ENCODE data around the gene JPT1.

JPT1 gene

DNA sequence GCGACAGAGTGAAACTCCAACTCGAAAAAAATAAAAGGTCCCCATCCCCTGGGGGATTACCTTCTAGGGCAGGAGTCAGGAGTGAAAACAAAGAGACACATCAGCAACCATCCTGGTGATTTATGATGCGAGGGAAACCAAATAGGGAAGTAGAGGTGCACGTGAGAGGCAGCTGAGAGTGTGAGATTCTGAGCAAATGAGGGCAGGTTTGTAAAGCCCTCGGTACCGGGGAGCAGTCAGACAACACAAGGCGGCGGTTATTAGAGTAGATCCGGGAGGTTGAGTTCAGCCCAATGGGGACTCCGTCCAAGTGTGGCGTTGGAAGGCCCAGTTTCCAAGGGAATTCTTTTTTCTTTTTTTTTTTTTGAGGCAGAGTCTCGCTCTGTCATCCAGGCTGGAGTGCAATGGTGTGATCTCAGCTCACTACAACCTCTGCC, 51.9 kb downstream of the JPT1 start:
- no peak for DNase-seq

DNA sequence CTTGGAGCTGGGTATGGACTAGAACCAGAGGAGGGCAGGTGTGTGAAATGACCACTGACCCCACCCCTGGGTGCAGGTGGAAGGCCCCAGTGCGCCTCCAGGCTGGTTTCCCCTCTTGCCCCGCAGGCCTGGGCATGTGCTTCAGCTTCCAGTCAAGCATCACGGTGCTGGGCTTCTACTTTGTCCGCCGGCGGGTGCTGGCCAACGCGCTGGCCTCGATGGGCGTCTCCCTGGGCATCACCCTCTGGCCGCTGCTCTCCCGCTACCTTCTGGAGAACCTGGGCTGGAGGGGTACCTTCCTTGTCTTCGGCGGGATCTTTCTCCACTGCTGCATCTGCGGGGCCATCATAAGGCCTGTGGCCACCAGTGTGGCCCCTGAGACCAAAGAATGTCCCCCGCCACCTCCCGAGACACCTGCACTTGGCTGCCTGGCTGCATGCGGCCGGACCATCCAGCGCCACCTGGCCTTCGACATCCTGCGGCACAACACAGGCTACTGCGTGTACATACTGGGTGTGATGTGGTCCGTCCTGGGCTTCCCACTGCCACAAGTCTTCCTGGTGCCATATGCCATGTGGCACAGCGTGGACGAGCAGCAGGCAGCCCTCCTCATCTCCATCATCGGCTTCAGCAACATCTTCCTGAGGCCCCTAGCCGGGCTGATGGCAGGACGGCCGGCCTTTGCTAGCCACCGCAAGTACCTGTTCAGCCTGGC, 54.3 kb downstream of the JPT1 start:
- no peak for DNase-seq

DNA sequence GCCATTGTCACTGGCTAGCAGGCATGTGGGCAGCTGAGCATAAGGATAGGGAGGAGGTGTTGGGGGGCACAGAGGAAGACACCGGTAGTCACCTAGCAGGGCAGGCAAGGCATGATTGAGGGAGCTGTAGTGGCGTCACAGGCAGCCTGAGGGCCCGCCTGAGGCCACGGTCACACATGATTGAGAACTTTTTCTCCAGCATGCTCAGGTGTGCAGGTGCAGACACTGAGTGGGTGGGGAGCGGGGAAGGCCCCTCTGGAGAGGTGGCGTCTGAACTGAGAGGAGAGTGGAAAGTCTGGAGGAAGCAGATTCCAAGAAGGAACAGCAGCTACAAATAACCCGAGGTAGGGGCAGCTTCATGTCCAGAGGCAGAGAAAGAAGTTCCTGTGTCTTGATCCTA, 55.5 kb downstream of the JPT1 start:
- DNase-seq, result no peak

DNA sequence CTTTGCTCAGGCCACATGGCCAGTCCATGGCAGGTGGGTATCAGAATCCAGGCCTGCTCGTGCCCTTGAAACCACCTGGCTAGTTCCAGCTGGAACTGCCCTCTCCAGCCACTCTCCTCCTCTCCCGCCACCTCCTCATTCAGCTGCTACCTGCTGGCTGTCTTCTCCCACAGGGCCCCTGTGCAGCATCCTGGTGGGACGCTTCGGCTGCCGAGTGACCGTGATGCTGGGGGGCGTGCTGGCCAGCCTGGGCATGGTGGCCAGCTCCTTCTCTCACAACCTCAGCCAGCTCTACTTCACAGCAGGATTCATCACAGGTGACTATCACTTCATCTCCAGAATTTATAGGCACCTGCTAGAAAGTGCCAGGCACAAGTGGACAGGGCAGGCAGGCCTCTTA, 56.4 kb downstream of the JPT1 start:
- no peak for DNase-seq

GRCh38 chr17:75096082-75096625, 58.2 kb downstream of the JPT1 start:
- DNase-seq, result no peak

DNA sequence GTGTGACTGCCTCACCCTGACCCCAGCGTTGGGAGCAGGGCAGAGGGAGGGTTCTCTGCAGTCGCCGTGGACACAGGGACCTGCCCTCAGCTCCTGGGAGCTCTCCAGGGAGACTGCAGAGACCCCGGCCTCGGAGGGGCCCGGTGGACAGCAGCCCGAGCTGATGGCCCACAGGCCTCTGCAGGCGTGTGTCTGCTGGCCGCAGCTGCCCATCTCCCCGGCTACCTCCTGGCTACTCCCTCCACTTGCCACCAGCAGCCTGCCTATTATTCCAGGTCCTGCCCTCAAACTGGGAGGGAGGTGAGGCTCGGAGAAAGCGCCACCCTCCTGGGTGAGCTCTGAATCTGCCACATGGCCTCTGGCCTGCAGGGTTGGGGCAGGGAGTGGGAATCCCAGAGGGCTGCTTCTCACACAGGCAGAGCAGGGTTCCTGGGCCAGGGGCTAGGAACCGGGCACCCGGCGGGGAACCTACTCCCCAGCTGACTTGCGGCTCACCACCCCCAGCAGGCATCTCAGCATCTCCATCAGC, 59.4 kb downstream of the JPT1 start:
- DNase-seq, result no peak

GRCh38 chr17:75093548-75094158, 60.7 kb downstream of the JPT1 start:
- DNase-seq, result no peak

GRCh38 chr17:75091855-75092327, 62.4 kb downstream of the JPT1 start:
- no peak for DNase-seq

- DNase-seq, result no peak
These were observed 63.1 kb downstream of the JPT1 start for GRCh38 chr17:75090871-75091854.

DNA sequence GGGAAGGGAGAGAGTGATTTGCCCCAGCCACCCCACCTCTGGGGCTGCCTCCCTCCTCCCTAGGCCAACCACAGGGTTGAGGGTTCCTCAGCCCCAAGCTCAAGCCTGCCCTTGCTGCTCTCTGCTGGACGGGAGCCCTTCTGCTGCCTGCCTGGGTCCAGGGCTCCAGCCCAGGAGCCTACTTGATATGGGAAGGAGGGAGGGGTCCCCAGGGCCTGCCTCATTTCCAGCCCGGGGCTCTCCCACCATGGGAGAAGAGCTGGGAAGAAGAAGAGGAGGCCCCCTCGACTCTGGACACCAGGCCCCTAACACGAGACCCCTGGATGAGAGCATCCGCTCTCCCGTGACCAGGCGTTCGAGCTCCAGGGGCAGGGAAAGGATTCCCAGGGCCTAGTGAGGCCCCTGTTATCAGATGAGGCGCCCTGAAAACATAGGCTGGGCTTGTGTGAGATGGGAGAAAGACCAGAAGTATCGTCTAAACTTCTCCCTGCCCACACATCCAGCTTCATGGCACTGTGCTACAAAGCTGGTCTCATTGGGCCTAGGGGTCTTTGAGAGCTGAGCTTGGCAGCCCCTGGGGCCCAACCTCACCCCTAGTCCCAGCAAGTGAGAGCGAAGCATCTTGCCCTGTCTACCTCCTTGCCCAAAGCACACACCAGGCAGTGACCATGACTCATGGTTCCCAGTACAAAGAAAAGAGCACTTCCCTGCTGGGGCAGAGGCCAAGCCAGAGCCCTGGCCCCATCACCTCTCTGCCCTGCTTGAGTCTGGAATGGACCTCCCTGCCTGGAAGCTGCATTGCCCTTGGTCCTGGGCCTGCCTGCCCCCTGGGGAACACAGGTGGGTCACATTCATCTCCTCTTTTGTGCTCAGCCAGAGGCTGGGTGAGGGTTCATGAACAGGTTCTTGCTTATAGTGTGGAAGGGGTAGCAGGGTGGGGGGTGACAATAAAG, 65.6 kb downstream of the JPT1 start:
- DNase-seq, result no peak

GRCh38 chr17:75087558-75088453, 66.5 kb downstream of the JPT1 start, which contains the start of gene SLC16A5:
TSS of gene SLC16A5 (plus strand) at chr17:75087954. CDS start at chr17:75093637, 5,683 bp downstream.
- peak; percentile 46 for DNase-seq

- no peak for DNase-seq
These were observed 67.1 kb downstream of the JPT1 start for GRCh38 chr17:75087182-75087557.

GRCh38 chr17:75086496-75087181, 67.7 kb downstream of the JPT1 start:
- DNase-seq, result no peak
